Measurements from ENCODE around the gene KLF7. TPM values are rescaled to one million over a fixed set of nuclear protein-coding genes. Genes with fewer than 3 reads are reported as not detected.

The KLF7 gene
- total and polyA plus RNA-seq, 8 donors, result 14.8 to 41.8 (median 18.2) TPM

DNA sequence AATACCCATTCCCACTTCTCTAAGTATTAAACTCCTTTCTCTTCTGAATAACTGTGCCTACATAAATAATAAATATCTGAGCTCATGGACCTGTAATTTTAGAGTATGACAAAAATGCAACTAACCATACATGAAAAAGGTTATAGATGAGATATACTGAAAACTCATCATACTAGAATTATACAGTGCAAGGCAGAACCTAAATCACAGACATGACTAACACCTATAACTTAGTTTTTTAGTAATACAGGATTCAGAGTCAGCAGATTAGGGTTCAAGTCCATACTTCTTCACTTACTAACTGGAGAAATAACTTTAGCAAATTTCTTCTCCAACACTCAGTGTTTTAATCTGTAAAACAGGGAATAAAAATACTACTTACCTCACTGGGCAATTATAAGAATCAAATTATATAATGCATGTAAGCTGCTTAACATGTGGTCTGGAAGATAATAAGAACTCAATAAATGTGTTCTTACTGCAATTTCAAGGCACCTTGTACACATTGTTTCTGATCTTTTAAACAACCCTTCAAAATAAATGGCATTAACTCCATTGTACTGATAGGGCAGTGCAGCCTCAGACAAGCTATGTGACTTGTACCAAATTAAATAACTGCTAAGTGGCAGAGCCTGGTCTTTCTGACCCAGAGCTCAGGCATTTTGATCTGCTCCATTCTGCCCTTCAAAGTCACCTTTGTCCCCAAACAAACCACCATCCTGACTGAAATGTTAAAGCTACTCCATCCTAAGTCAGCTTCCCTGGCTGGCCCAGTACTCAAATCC is 39.6 kb upstream of the KLF7 start:
- Histone ChIP-seq H3K27me3 (no peaks in the 10 kb centered on the region), H3K4me1 (no peaks in the 10 kb centered on the region), H3K9me3 (no peaks in the 10 kb centered on the region), H3K36me3 (no peaks in the 10 kb centered on the region), H3K27ac (no peak overlapping the region), H3K4me3 (no peak overlapping the region)
- DNase-seq (no peak), ATAC-seq (no peak)
- TF ChIP-seq CTCF (IDR thresholded peaks at IDR 0.05), result no peak
- intact Hi-C loops (cut with DNase I), result no loop called here

- no peak for DNase-seq
- H3K4me1 ChIP-seq, result no peaks in the 10 kb centered on the region
- H3K27ac ChIP-seq, result no peak overlapping the region
- H3K9me3 ChIP-seq, result no peaks in the 10 kb centered on the region
- no peak for ATAC-seq
- H3K36me3 ChIP-seq, result no peaks in the 10 kb centered on the region
- intact Hi-C loops (cut with DNase I), result no loop called here
- no peak for TF ChIP-seq CTCF (IDR thresholded peaks at IDR 0.05)
- no peaks in the 10 kb centered on the region for H3K27me3 ChIP-seq
- H3K4me3 ChIP-seq, result no peak overlapping the region
Observed at GRCh38 chr2:207203056-207203455, 37.3 kb upstream of the KLF7 start.

- TF ChIP-seq CTCF (IDR thresholded peaks at IDR 0.05), result no peak
- ATAC-seq, result peak; percentile 68
- H3K9me3 ChIP-seq, result no peaks in the 10 kb centered on the region
- peak in 1 of 4 donors; percentile 29 for DNase-seq
- H3K27me3 ChIP-seq, result no peaks in the 10 kb centered on the region
- no peaks in the 10 kb centered on the region for H3K4me1 ChIP-seq
- H3K36me3 ChIP-seq, result no peaks in the 10 kb centered on the region
- no peak overlapping the region for H3K27ac ChIP-seq
- no peak overlapping the region for H3K4me3 ChIP-seq
- intact Hi-C loops (cut with DNase I), result no loop called here
Observed at GRCh38 chr2:207202645-207203044, 36.9 kb upstream of the KLF7 start.

- intact Hi-C loops (cut with DNase I), result no loop called here
- ATAC-seq (no peak), DNase-seq (no peak)
- H3K27me3 ChIP-seq, result no peaks in the 10 kb centered on the region
- no peaks in the 10 kb centered on the region for H3K9me3 ChIP-seq
- no peaks in the 10 kb centered on the region for H3K4me1 ChIP-seq
- no peak for TF ChIP-seq CTCF (IDR thresholded peaks at IDR 0.05)
- no peaks in the 10 kb centered on the region for H3K36me3 ChIP-seq
- no peak overlapping the region for H3K4me3 ChIP-seq
- H3K27ac ChIP-seq, result no peak overlapping the region
Observed at GRCh38 chr2:207201416-207201815, 35.7 kb upstream of the KLF7 start.

DNA sequence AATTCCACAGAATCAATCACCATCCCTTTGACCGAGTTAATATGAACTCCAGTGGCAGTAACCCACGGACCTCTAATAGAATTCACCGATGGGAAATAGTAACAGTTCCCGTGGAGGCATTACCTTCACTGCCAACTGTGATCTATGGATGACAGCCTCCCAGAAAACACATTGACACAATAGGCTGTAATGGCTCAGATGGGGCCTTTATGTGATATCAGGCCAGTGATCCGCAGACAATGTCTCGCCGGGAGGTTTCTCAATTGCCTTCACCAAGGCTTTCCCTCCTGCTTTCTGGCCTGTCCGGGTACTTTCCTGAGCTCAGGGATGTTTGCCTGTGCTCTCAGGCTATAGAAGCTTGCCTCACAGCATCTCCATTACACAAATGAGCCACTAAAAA is 34.4 kb upstream of the KLF7 start:
- H3K27ac ChIP-seq, result no peak overlapping the region
- ATAC-seq, result no peak
- H3K4me1 ChIP-seq, result no peaks in the 10 kb centered on the region
- TF ChIP-seq CTCF (IDR thresholded peaks at IDR 0.05), result no peak
- no peak overlapping the region for H3K4me3 ChIP-seq
- no peaks in the 10 kb centered on the region for H3K36me3 ChIP-seq
- intact Hi-C loops (cut with DNase I), result no loop called here
- no peaks in the 10 kb centered on the region for H3K27me3 ChIP-seq
- H3K9me3 ChIP-seq, result no peaks in the 10 kb centered on the region
- no peak for DNase-seq

Measured in left lung (tissue), 10 donors.